Stimulated activated CD4-positive, alpha-beta T cell treated with anti-CD3 and anti-CD28 coated beads, Interleukin-2, amount 100 ng/mL, for 48 hours (primary cell): ENCODE data around the gene EIF4B.

Source experiments
- DNase-seq, 2 donors: peaks; one replicate each; pipeline ENCODE4 v3.0.0-alpha.2; 2020

The EIF4B gene

DNA sequence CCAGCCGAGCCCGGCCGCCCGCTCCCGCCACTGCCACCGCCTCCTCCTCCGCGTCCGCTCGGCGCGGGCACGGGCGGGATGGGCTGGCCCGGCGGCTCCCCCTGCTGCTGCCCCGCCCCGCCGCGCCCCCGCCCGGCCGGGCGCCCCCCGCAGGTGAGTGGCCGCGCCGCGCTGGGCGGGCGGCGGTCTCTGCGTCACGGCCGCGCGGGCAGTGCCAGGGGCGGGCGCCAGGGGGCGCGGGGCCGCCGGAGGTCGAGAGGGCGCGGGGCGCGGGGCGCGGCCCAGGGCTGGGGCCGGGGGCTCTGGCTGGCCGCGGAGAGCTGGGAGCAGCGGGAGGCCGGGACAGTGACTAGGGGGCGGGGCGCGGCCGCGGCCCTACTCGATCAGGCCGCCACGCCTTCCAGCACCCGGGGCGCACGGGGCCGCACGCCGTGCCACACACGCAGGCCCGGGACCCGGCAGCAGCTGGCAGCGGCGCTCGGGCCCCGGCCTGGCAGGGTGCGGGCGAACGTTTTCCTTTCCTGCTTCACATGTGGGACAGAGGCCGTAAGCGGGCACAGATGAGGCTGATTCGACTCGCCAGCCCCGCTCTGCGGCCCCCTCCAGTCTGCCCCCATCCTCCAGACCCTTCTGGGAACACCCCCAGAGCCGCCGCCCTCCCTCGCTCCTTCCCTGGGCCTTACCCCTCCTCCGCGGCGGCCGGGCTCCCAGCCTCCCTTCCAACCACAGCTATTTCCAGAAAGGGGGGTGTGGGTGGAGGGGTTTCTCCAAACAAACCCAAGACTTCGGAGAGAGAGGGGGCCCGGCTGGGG is 41.2 kb downstream of the EIF4B start:
- DNase-seq, result peak; percentile 52 to 73

DNA sequence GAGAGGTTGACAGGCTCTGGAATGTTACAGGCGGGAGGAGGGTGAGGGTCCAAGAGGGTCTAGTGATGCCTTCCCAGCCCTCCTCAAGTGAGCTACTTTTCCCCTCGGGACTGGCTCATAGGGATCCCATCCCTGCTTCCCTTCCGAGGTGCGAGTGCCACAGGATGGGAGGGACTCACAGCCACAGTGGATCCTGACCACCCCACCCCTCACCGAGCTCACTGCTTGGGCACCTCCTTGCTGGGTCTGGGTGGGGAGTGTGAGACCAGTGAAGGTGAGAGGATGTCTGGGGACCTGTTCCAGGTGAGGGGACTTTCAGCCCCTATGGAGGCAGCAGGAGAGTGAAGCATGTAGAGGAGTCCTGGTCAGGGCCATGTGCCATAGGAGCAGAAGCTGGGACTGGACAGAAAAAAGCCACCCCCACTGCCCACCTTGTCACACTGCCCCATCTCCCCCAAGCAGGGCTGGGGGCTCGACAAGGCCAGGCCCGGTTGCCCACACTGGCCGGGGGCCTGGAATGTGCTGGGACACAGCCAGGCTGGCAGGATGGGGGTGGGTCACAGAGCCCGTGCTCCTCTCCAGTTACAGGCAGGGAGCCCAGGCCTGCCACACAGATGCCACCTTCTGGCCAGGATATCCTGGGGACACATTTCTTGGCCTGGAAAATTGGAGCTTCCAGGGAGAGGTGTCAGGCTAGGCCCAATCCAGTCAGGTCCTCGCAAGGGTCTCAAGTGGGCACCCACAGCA is 42.0 kb downstream of the EIF4B start:
- no peak for DNase-seq

DNA sequence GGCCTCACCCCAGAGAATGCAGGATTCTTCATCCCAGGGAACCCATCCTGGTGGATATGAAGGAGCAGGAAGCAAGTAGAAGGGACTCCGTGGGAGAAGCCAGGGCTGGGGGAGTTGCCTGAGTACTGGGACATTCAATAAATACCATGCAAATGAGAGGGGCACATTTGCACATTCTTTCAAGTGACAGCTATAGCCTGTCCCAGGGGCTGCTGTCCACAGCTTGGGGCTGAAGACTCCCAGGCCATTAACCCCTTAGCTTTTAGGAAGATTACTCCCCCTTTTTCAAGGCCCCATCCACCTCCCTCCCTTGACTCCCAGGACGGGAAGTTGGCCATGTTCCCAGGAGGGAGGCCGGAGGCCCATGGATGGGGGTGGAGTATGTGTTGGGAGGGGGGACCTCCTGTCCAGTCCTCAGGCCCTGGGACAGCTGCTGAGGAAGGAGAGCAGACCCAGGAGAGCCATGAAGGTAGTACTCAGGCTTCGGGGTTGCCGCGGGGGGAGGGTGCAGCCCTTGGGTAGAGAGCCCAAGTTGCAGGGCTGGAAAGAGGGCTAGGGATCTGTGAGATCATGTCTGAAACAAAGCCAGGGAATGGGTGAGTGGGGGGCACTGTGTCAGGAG is 42.6 kb downstream of the EIF4B start:
- DNase-seq, result no peak

DNA sequence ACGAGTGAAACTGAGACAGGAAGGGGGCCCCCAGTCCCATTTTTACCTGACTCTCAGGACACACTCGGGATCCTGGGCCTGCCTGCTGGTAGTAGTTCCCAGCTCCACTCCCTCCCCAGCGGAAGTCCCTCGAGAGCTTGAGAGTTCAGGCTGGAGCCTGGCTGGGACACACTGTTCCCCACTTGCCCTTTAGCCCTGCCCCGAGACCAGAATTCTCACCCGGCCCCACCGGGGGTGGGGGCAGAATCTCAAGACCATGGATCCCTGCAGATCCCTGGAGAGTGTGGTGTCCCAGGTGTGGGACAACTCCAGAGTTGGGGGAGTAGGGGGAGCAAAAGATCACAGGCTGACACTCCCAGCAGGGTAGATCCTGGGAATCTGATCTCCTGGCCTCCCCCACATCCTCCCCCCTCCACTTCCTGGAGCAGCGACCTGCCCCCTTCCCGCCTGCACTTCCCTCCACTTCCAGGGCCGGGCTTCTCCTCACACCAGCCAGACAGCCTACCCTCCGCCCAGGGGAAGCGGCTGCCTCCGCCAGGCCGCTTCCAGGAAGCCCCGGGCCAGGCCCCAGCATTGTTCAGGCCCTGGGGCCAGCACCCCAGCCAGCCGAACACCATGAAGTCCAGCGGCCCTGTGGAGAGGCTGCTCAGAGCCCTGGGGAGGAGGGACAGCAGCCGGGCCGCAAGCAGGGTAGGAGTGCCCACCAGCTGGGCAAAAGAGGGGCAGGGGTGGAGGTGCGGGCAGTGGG is 43.5 kb downstream of the EIF4B start, which contains the start of gene TNS2:
Gene TNS2 (plus strand): TSS at position 495 of the 748 bp plus-strand sequence. CDS start 121 bp downstream, at position 616.
- no peak for DNase-seq

DNA sequence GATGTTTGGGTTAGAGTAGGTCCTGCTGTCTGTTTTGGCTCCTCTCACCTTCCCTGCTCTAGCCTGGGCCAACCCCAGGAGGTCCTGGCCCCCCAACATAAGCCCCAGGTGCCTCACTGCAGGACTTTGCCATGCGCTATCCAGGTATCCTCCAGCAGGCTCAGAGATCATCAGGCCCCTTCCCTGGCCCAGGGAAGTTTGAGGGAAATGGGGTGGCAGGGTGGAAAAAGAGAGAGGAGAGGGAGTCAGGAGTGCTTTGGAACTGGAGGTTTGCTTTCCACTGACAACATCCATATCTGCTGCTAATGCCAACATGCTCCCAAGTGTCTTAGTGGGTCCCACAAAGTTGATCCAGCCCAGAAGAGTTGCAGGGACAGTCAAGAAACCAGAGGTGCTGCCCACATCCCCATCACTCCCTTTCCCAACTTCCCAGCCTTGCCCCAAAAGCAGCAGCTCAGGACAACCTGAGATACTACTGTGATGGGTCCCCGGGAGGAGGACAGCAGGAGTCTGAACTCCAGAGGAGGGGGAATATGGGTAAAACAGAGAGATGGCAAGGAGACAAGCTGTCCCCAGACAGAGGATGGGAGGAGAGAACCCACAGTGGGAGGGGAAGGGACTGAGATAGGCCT is 44.3 kb downstream of the EIF4B start:
- no peak for DNase-seq

DNA sequence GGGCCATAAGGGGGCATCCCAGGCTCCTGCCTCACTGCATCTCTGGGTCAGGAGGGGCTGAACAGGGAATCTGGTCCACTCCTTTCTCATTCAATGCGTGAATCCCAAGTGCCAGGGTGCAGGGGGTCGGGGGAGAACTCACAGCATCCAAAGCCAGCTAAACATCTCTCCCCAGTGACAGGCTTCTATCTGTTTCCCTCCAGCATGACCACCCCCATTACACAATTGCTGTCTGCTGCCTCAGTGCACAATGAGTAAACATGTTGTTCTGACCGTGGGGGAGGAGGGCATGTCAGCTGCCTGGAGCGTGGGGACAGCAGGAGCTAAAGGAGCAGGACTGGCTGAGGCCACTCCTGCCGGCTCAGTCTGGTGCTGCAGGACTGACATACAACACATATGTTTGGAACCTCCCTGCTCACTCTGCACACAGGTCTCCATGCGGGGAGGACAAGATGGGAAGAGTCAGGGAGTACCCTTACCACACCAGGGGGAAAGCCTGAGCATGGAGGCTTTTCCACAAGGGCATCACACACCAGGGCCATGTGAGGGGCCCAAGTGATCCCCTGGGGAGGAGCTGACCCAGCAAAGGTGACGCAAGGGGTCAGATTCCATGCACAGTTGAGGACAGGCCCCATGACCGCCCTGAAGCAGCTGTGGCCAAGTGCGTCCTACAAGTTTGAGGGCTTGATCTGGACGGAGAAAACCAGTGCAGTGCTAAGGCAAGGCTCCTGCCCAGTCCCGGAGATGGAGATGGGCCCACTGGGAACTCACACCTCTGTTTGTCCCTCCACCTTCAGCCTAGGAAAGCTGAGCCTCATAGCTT is 45.0 kb downstream of the EIF4B start:
- DNase-seq, result no peak

DNA sequence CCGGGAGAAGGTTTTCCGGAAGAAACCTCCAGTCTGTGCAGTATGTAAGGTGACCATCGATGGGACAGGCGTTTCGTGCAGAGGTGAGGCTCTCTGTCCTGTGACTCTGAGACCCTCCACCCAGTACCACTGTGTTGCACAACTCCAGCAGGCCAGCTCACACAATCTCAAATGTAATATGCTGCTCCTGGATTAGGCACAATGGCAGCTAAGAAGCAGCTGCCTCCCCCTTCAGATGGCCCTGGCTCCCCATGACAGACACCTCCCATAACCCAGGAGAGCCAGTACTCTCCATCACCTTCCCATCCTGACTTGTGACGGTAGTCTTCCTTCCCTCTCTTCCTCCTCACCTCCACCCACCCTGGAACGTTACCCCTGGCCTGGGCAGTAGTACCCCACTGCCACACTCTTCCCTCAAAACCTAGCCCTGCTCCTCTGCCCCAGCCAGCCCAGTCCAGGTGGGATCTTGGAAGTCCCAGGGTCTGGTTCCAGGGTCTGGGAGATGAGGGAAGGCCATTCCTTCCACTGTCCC is 45.7 kb downstream of the EIF4B start:
- DNase-seq, result no peak

DNA sequence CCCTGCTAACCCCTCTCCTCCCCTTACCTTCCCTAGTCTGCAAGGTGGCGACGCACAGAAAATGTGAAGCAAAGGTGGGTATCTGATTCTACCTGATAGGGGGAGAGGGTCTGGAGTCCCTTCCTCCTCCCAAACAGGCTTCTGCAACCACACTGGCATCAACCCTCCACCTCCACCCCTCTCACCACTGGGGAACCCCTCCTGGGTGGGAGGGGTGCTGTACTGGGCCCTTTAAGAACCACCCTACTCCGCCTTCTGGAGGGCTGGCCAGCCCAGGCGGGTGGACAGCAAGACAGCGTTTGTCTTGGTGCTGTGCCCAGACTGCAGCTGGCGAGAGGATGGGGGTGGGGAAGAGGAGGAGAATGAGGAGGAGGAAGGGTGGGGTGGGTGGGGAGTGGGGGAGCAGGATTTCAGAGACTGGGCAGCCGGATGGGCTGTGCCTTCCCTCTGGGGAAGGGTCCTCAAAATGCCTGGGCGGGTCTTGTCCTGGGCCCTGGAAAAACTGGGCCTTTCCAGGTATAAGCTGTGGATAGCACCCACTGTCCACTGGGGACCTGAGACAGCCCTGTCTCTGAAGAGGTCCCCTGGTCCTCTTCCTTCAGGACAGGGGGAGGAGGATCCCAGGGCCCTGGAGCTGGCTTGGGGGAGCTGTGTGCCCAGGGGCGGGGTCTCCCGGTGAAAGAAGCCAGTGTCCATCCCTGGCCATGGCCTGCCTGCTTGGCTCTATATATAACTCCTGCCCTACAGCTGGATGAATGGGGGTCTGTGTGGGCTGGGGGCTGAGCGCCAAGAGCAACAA is 46.4 kb downstream of the EIF4B start:
- DNase-seq, result no peak

DNA sequence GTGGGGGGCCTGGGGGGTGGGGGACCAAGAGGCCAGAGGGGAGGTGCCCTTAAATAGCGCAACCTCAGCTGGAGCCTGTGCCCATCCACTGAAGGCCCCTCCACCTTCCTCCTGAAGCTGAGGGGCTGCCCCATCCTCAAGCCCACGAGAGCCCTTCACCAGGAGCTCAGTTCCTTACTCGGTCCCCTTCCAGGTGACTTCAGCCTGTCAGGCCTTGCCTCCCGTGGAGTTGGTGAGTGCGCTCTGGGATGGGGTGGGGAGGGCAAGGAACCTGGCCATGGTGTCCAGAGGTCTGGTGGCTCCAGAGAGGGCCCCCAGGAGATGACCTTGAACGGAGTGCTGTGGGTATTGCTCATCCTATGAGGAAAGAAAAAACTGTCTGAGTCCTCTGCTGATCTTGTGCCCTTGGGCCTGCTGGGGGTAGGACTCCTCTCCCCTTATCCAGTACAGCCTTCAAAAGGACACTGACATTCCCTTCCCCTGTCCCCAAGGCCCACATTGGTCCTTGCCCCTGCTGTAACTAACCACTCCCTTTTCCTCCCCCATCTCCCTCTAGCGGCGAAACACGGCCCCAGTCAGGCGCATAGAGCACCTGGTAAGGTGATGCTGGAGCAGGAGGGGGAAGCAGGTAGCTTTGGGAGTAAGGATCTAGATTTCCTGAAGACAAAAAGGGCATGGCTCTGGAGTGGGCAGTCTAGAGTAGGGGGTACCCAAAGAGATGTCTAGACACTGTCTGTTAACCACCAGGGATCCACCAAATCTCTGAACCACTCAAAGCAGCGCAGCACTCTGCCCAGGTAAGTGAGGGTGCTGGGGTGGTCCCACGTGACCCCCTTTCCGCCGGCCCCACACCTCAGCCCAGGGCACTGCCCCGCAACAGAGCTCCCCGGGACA is 47.2 kb downstream of the EIF4B start:
- peak; percentile 33 to 39 for DNase-seq

DNA sequence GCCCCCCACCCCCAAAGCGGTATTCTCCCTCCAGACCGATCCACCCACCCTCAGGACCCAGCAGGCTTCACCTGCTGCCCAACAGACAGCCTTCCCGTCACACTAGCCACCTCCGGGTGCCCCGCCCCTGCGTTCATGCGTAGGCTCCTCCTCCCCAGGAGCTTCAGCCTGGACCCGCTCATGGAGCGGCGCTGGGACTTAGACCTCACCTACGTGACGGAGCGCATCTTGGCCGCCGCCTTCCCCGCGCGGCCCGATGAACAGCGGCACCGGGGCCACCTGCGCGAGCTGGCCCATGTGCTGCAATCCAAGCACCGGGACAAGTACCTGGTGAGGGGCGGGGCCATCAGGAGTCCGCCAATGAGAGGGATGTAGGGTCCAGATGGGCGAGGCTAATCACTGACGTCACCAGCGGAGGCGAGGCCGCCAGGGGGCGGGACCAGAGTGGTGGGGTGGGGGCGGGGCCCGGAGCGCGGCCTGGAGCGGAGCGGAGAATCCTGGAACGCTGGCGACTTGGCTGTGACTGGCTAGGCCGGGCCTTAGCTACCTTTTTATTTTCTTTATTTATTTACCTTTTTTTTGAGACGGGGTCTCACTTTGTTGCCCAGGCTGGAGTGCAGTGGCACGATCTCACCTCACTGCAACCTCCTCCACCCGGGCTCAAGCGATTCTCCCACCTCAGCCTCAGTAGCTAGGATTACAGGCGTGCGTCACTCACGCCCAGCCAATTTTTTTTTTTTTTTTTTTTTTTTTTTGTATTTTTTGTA is 48.0 kb downstream of the EIF4B start:
- peak; percentile 87 to 89 for DNase-seq

DNA sequence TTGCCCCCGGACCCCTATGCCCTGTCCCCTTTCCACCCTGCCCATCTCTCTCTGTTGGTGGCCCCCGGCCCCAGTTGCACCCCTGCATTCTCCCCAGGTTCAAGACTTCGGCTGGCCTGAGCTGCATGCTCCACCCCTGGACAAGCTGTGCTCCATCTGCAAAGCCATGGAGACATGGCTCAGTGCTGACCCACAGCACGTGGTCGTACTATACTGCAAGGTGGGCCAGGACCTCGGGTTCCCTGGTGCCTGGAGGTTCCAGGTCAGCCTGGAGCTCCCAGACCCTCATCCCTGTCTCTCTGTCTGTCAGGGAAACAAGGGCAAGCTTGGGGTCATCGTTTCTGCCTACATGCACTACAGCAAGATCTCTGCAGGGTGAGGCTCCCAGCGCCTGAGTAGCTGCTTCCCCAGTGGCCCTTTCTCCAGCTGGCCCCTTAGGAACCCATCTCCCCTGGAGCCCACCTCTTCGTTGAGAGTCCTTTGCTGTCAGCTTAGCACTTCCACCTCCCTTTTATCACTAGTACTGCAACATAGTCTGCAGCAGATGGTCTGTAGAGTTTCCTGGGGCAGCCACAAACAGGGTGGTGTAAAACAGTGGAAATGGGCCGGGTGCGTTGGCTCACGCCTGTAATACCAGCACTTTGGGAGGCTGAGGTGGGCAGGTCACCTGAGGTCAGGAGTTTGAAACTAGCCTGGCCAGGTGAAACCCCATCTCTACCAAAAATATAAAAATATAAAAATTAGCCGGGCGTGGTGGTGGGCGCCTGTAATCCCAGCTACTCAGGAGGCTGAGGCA is 49.4 kb downstream of the EIF4B start:
- no peak for DNase-seq

DNA sequence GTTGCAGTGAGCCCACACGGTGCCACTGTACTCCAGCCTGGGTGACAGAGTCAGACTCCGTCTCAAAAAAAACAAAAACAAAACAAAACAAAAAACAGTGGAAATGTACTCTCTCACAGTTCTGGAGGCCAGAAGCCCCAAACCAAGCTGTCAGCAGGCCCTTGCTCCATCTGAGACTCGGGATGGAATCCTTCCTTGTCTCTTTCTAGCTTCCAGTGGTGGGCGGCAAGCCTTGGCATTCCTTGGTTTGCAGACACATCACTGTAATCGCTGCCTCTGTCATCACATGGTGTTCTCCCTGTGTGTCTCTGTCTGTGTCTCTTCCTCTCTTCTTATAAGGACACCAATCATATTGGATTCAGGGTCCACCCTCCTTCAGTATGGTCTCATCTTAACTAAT is 50.0 kb downstream of the EIF4B start:
- DNase-seq, result no peak

DNA sequence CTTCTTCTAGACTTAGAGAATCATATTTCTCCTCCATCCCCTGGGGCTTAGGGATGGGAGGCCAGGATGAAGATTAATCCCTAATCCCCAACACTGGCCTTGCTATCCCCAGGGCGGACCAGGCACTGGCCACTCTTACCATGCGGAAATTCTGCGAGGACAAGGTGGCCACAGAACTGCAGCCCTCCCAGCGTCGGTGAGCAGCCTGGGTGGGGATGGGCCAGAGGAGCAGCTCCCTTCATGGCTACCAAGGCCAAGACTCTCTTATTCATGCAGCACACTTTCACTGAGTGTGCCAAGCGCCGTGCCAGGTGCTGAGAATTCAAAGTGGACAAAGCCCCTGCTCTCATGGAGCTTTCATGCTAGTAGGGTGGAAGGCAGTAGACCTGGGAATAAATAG is 50.6 kb downstream of the EIF4B start:
- no peak for DNase-seq

DNA sequence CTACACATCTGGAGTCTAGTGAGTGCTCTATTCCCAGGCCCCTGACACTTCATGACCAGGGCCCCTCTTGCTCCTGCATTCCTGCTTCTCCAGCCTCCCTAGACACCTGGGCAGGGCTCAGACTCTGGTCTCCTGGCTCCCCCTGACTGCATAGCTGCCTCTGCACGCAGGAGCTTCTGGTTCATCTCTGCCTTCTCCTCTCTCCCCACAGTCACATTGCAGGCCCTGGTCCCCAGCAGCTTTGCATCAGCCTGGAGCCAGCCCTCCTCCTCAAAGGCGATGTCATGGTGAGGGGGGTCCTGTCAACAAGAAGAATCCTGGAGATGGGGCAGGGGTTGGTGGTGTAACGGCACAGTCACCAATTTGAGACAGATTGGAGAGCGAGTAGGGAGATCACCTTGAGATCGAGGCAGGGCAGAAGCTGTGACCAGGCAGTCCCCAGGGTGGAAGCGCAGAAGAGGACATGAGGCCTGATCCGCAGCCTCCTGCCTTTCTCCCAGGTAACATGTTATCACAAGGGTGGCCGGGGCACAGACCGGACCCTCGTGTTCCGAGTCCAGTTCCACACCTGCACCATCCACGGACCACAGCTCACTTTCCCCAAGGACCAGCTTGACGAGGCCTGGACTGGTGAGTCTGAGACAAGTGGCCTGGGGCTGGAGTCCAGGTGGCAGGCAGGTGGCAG is 51.7 kb downstream of the EIF4B start:
- no peak for DNase-seq

DNA sequence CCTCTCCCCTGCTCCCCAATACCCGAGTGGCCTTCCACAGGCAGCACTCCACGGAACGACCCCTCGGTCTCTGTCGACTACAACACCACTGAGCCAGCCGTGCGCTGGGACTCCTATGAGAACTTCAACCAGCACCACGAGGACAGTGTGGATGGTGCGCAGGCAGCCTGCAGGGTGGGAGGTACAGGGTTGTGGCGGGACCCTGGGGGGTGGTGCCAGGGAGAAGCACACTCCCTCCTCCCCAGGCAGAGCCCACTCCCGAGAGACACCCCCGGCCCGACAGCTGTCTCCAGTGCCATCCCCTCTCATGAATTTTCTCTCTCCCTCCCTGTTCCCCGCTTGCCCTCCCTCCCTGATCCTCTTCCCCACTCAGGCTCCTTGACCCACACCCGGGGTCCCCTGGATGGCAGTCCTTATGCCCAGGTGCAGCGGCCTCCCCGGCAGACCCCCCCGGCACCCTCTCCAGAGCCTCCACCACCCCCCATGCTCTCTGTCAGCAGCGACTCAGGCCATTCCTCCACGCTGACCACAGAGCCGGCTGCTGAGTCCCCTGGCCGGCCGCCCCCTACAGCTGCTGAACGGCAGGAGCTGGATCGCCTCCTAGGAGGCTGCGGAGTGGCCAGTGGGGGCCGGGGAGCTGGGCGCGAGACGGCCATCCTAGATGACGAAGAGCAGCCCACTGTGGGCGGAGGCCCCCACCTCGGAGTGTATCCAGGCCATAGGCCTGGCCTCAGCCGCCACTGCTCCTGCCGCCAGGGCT is 52.6 kb downstream of the EIF4B start:
- no peak for DNase-seq

DNA sequence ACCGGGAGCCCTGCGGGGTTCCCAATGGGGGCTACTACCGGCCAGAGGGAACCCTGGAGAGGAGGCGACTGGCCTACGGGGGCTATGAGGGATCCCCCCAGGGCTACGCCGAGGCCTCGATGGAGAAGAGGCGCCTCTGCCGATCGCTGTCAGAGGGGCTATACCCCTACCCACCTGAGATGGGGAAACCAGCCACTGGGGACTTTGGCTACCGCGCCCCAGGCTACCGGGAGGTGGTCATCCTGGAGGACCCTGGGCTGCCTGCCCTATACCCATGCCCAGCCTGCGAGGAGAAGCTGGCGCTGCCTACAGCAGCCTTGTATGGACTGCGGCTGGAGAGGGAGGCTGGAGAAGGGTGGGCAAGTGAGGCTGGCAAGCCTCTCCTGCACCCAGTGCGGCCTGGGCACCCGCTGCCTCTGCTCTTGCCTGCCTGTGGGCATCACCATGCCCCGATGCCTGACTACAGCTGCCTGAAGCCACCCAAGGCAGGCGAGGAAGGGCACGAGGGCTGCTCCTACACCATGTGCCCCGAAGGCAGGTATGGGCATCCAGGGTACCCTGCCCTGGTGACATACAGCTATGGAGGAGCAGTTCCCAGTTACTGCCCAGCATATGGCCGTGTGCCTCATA is 53.3 kb downstream of the EIF4B start:
- DNase-seq, result no peak
